ES-I3 (cell line): ENCODE results near the gene ADRM1.

Experiments used
- H3K36me3 ChIP-seq: 2 replicates; pipeline ENCODE4 v1.6.1; 2013; ENCODE audit warnings: mild to moderate bottlenecking, low read length, control low read depth, moderate library complexity; ENCODE audit not compliant: insufficient read depth
- H3K4me1 ChIP-seq: 2 replicates; pipeline ENCODE4 v1.6.1; 2013; ENCODE audit warnings: mild to moderate bottlenecking, control low read depth, low read length; ENCODE audit not compliant: insufficient read depth
- H3K9ac ChIP-seq: 2 replicates; pipeline ENCODE4 v1.6.1; 2013; ENCODE audit warnings: low read depth, mild to moderate bottlenecking, low read length, moderate library complexity
- H3K9me3 ChIP-seq: 2 replicates; pipeline ENCODE4 v1.6.1; 2013; ENCODE audit warnings: mild to moderate bottlenecking, low read length, moderate library complexity; ENCODE audit not compliant: control insufficient read depth, insufficient read depth

ADRM1 gene

GRCh38 chr20:62298577-62299249 is 4.1 kb upstream of the ADRM1 start:
- no peak overlapping the region for H3K9ac ChIP-seq
- H3K9me3 ChIP-seq: no peaks in the 10 kb centered on the region
- peaks cover 4% of the 10 kb centered on the region for H3K36me3 ChIP-seq
- no peaks in the 10 kb centered on the region for H3K4me1 ChIP-seq

DNA sequence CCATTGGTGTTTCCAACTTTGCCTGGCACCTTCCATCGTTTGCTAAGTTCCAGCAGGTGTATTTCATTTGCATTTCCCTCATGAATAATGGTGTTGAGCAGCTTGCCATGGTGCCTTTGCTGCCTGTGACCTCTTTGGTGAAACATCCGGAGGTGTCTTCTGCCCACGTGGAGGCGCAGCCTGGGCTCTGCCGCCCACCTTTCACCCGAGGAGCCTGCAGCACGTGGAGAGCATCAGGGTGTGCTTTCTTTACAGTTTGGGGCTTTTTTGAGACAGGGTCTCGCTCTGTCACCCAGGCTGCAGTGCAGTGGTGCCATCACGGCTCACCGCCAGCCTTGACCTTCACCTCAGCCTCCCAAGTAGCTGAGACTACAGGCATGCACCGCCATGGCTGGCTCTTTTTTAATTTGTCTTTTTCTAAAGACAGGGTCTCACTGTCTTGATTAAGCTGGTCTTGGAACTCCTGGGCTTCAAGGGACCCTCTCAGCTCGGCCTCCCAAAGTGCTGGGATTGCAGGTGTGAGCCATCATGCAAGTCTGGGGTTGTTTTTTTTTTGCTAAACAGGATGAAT is 3.0 kb upstream of the ADRM1 start:
- Histone ChIP-seq H3K36me3 (no peaks in the 10 kb centered on the region), H3K9ac (no peak overlapping the region)

DNA sequence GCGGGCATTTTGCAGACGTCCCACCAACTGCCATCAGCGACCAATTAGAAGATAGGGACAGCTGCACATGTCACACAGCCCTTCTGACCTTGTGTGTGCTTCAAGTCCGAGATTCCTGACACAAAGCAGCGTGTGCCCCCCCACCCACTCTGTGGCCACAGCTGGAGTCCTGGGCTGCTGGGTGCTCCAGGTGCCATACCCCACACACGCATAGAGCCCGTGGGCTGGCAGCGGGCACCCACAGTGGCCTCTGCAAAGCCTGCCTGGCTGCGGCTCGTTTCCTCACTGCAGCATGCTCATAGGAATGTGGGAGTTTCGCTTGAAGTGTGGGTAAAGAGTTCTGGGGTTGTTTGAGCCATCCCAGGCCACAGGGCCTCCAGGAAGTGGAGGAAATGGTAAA is 2.5 kb upstream of the ADRM1 start:
- H3K36me3 ChIP-seq: no peaks in the 10 kb centered on the region
- no peaks in the 10 kb centered on the region; the same call in 1 of the 2 replicates for H3K4me1 ChIP-seq
- H3K9ac ChIP-seq: no peak overlapping the region
- H3K9me3 ChIP-seq: no peaks in the 10 kb centered on the region

More for the DNA sequence above, 3.0 kb upstream of the ADRM1 start:
- Histone ChIP-seq H3K4me1 (no peaks in the 10 kb centered on the region; the same call in 1 of the 2 replicates), H3K9me3 (no peaks in the 10 kb centered on the region)

- Histone ChIP-seq H3K9ac (no peak overlapping the region), H3K9me3 (no peaks in the 10 kb centered on the region), H3K4me1 (no peaks in the 10 kb centered on the region; the same call in 1 of the 2 replicates), H3K36me3 (peaks cover 4% of the 10 kb centered on the region)
These were observed 1.6 kb upstream of the ADRM1 start for GRCh38 chr20:62301111-62301668.

DNA sequence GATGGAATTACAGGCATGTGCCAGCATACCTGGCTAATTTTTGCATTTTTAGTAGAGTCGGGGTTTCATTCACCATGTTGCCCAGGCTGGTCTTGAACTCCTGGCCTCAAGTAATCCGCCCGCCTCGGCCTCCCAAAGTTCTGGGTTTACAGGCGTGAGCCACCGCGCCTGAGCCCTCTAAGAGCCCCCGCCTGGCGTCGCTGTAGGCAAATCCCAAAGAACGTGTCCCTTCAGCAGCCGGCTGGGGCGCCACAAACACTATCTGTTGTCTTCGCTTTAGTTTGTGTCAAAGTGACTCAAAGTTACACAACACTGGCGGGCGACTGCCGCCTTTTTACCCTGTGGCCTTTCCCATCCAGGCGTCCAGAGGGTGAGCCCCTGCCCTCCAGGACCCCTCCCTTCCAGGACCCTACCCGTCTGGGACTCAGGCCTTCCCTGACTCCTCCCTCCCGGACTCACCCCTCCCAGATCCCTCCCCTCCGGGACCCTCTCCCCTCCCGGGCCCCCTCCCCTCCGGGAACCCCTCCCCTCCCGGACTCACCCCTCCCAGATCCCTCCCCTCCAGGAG is 940 bp upstream of the ADRM1 start:
- H3K36me3 ChIP-seq: peaks cover 10% of the 10 kb centered on the region
- H3K9me3 ChIP-seq: no peaks in the 10 kb centered on the region
- peak overlapping the region; percentile 75; the same call in 1 of the 2 replicates for H3K9ac ChIP-seq
- no peaks in the 10 kb centered on the region; the same call in 1 of the 2 replicates for H3K4me1 ChIP-seq

DNA sequence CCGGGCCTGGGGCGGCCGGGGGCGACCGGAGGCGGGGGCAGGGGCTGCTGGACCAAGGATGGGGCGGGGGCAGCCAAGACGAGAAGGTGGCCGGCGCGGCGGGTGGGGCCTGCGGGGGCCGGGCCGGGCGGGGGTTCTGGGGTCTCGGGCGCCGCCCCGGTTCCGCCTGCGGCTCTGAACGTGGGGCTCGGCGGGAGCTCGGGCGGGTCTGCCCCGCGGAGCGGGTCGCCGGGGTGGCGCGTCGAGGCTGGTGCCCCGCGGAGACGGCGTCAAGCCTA is 204 bp downstream of the ADRM1 start:
- Histone ChIP-seq H3K4me1 (no peaks in the 10 kb centered on the region; the same call in 1 of the 2 replicates), H3K9ac (peak overlapping the region; percentile 86), H3K36me3 (peaks cover 19% of the 10 kb centered on the region), H3K9me3 (no peaks in the 10 kb centered on the region)

DNA sequence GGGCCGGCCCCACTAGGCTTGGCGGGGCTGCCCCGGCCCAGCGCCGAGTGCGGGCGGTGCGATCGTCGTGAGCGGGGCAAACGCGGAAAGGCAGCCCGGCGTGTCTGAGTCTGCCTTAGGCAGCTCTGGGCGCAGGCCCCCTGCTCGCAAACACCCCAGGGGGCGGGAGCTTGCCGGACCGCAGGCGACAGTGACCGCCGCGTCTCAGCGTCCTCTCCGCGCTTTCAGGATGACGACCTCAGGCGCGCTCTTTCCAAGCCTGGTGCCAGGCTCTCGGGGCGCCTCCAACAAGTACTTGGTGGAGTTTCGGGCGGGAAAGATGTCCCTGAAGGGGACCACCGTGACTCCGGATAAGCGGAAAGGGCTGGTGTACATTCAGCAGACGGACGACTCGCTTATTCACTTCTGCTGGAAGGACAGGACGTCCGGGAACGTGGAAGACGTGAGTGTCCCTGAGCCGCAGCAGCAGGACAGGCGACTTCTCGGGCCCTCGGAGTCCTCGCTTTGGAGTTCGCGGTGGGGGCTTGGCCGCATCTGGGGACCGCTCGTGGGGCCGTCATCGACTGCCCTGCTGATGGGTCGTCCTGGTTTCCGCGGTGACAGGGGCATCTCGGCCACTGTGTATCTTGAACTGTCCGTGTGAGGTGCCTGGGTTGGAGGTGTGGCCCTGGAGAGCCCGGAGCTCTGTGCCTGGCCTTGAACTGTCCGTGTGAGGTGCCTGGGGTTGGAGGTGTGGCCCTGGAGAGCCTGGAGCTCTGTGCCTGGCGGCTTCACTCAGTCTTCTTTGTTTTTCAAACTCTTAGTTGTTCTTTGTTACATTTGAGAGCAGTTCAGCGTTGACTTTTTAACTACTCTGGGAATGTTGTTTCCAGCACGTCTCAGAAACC is 786 bp downstream of the ADRM1 start:
- peak overlapping the region; percentile 86 for H3K9ac ChIP-seq

DNA sequence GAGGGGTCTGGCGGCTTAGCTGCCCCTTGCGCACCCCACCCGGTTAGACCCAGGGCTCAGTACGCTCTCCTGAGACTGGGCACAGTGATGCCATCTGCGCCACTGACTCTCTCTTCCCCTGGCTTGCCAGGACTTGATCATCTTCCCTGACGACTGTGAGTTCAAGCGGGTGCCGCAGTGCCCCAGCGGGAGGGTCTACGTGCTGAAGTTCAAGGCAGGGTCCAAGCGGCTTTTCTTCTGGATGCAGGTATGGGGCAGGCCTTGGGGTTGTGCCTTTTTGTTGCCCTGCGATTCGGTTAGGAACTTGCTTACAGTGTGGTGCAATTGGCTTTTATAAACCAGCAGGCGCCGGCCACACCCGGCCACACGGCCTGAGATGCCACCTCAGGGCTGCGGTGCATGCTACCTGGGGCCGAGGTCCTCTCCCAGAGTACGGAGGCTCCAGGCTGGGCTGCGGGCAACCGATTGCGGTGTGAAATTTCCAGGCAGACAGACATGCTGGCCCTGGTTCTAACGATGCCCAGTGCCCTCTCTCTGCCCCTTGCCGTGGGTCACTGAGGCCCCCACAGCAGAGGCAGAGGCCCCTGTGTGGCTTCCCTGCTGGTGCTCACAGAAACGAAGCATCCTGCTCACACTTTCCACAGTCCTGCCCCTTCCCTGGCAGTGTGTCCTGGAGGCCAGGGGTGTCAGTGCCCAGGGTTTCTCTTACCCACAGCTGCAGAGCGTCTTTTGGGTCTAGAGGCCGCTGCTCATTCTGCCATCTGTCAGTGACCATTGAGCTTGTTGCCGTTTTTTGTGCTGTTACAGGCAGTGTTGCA is 1.7 kb downstream of the ADRM1 start:
- no peaks in the 10 kb centered on the region for H3K9me3 ChIP-seq
- H3K4me1 ChIP-seq: no peaks in the 10 kb centered on the region; the same call in 1 of the 2 replicates
- H3K9ac ChIP-seq: peak overlapping the region; percentile 86; the same call in 1 of the 2 replicates
- peaks cover 24% of the 10 kb centered on the region for H3K36me3 ChIP-seq

More for the DNA sequence above, 786 bp downstream of the ADRM1 start:
- Histone ChIP-seq H3K4me1 (no peaks in the 10 kb centered on the region; the same call in 1 of the 2 replicates), H3K36me3 (peaks cover 22% of the 10 kb centered on the region), H3K9me3 (no peaks in the 10 kb centered on the region)

- no peak overlapping the region for H3K9ac ChIP-seq
- H3K36me3 ChIP-seq: peaks cover 24% of the 10 kb centered on the region
- H3K9me3 ChIP-seq: no peaks in the 10 kb centered on the region
- H3K4me1 ChIP-seq: no peaks in the 10 kb centered on the region; the same call in 1 of the 2 replicates
These were observed 2.5 kb downstream of the ADRM1 start for GRCh38 chr20:62305149-62305764.

GRCh38 chr20:62305765-62306413 is 3.1 kb downstream of the ADRM1 start:
- no peak overlapping the region for H3K9ac ChIP-seq

GRCh38 chr20:62306414-62307187 is 3.8 kb downstream of the ADRM1 start:
- Histone ChIP-seq H3K36me3 (peaks cover 24% of the 10 kb centered on the region), H3K4me1 (no peaks in the 10 kb centered on the region; the same call in 1 of the 2 replicates), H3K9ac (no peak overlapping the region), H3K9me3 (no peaks in the 10 kb centered on the region)

More at GRCh38 chr20:62305765-62306413, 3.1 kb downstream of the ADRM1 start:
- Histone ChIP-seq H3K9me3 (no peaks in the 10 kb centered on the region), H3K36me3 (peaks cover 24% of the 10 kb centered on the region), H3K4me1 (no peaks in the 10 kb centered on the region; the same call in 1 of the 2 replicates)
